ENCODE results near the gene RAMP2. TPM values are rescaled to one million over a fixed set of nuclear protein-coding genes. Genes with fewer than 3 reads are reported as not detected.
"Not testable (repeated sequence)": the region's sequence is repeated elsewhere in the genome, so short reads cannot be mapped to it uniquely, and the experiment has no call there.

The RAMP2 gene
- total RNA-seq, 1 donor from 2014 or later: not detected

DNA sequence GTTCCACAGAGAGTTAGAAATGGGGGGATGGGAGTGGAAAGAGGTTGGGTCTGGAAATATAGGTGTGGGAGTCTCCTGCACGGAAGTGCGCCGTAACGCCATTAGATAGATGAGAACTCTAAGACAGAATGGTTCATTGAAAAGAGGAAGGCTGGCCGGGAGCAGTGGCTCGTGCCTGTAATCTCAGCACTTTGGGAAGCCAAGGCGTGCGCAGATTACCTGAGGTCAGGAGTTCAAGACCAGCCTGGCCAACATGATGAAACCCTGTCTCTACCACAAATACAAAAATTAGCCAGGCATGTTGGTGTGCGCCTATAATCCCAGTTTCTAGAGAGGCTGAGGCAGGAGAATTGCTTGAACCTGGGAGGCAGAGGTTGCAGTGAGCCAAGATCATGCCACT is 7.0 kb downstream of the RAMP2 start:
- intact Hi-C loops (cut with micrococcal nuclease): not testable (repeated sequence)

DNA sequence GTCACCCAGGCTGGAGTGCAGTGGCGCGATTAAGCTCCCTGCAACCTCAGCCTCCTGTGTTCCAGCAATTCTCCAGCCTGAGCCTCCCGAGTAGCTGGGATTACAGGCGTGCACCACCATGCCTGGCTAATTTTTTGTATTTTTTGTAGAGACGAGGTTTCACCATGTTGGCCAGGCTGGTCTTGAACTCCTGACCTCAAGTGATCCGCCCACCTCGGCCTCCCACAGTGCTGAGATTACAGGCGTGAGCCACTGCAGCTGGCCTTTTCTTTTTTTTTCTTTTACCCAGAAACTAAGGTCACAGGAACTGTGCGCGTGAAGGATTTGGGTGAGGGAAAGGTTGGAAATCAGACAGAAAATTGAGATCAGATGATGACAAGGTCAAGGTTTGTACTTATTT is 8.9 kb downstream of the RAMP2 start:
- intact Hi-C loops (cut with micrococcal nuclease): not testable (repeated sequence)

DNA sequence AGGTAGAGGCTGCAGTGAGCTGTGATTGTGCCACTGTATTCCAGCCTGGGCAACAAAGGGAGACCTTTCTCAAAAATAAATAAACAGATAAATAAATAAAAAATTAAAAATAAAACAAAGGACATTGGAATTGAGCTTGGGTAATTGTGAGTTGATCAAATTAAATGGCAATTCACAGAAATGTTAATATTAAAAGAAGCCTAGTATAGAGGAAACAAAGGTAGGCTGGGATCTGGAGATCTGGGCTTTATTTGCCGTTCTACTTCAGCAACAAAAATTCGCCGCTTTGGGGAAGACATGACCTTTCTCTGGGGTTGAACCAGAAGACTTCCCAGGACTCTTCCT is 11.9 kb downstream of the RAMP2 start:
- intact Hi-C loops (cut with micrococcal nuclease): loop anchor here (1.0 kb wide), 1 partner anchor 25 kb away; the partner anchor contains the start of genes CNTD1 and COA3

DNA sequence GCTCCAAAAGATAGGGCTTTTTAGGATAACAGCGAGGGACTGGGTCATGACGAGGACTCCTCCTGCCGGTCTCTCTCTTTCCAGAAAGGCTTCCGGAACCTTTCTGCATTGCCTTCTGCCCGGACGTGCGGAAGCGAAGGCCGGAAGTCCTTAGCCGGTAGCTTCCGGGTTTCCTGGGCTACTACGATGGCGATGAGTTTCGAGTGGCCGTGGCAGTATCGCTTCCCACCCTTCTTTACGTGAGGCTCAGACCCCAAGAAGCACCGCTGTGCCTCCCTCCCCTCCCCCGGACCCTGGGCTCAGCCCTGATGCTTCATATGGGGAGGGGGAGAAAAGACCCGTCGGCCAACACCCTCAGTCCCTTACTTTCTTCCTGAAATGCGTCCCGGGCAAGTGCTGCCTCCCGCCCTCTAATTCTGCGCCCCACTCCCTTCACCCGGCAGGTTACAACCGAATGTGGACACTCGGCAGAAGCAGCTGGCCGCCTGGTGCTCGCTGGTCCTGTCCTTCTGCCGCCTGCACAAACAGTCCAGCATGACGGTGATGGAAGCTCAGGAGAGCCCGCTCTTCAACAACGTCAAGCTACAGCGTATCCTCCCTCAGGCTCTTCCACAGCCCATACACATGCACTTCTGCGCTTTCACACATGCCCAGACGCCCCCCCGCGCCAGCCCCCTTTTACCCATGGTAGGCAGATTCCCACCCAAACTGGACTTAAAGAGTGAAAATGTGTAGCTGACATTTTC is 12.4 kb downstream of the RAMP2 start, which contains the start of gene VPS25:
VPS25 (plus strand) TSS at position 160 of the 746 bp plus-strand sequence; CDS start at position 187, 27 bp downstream.
- intact Hi-C loops (cut with micrococcal nuclease): loop anchor here (1.0 kb wide), 1 partner anchor 25 kb away; the partner anchor contains the start of genes CNTD1 and COA3

DNA sequence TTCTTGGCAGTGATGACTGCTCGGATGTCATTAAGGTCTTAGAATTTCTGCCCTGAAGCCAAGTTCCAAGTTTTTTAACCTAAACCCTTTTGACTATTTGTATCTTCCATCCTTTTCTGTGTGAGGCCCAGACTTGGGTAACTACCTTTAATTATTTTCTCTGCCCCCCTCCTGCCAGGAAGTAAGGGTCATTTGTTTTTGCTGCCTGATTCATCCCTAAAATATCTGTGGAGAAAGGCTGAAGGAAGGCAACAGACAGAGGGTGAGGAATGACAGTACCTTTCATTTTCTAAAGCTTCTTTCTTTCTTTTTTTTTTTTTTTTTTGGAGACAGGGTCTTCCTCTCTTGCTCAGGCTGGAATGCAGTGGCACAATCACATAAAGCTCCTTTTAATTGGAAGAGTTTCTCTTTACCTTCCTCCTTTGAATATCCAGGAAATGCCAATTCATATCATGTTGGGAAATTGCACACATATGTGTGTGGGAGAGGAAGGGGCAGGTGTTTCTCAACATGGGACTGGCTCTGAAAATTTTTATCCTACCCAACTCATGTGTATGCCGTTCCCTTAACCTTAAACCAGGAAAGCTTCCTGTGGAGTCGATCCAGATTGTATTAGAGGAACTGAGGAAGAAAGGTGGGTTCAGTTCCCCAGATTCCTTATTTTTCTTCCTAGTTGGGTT is 13.2 kb downstream of the RAMP2 start:
- intact Hi-C loops (cut with micrococcal nuclease): no loop called here

DNA sequence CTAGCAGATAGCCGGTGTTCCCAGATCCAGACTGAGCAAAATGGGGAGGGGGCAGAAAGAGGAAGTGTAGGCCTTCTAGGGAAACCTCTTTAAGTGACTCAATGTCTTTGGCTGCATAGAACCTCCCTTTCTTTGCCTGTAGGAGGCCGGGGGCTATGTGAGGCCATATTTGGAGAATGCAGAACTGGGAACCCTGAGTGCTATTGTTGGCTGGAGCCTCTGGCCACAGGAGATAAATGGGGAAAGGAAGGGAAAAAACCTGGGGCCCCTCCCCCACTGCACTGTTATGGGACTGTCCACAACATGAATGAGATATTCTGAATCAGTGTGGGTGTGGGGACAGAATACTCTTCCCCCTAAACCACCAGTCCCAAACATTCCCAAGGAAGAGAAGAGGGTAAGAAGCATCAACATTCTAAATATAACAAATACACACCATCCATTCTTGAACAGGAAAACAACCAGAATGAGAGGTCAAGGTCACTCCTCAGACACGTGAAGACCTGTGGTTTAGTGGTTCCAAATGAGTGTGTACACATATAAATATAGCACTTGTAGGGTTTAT is 14.6 kb downstream of the RAMP2 start:
- intact Hi-C loops (cut with micrococcal nuclease): no loop called here

DNA sequence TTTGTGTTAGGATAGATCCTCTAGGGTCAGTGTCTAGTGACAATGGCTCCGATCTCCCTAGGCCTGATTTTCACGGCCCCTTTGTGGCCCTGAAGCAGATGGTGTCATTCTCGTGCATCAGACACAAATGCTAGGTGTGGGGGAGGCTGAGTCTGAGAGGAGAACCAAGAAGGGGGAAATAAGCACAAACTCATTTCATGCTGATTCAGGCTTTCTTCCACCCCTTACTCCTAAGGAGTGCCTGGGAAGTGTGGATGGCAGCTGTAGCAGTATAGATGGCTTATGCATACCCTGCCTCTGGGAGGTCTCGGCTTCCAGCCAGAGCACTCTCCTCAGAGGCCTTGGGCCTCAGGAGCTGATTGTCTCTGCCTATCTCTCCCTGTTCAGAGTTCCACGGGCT is 17.5 kb downstream of the RAMP2 start:
- intact Hi-C loops (cut with micrococcal nuclease): no loop called here

DNA sequence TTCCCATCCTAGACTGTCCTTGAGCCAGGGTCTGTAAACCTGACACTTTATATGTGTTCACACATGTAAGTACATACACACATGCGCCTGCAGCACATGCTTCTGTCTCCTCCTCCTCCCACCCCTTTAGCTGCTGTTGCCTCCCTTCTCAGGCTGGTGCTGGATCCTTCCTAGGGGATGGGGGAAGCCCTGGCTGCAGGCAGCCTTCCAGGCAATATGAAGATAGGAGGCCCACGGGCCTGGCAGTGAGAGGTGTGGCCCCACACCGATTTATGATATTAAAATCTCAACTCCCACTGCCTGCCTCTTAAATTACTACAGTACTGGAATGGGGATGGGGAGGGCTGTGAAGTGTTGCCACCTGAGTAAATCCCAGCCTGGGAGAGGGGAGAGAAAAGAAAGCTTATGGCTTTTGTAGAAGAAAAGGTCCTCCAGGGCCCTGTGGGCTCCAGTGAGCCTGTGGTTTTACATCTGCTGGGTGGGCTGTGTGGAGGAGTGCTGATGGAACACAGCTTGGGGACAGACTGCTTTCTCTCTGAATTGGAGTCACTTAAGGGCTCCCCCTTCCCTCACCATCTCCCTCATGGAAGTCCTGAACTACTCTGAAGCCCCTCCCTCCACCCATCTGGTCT is 18.4 kb downstream of the RAMP2 start:
- intact Hi-C loops (cut with micrococcal nuclease): no loop called here

DNA sequence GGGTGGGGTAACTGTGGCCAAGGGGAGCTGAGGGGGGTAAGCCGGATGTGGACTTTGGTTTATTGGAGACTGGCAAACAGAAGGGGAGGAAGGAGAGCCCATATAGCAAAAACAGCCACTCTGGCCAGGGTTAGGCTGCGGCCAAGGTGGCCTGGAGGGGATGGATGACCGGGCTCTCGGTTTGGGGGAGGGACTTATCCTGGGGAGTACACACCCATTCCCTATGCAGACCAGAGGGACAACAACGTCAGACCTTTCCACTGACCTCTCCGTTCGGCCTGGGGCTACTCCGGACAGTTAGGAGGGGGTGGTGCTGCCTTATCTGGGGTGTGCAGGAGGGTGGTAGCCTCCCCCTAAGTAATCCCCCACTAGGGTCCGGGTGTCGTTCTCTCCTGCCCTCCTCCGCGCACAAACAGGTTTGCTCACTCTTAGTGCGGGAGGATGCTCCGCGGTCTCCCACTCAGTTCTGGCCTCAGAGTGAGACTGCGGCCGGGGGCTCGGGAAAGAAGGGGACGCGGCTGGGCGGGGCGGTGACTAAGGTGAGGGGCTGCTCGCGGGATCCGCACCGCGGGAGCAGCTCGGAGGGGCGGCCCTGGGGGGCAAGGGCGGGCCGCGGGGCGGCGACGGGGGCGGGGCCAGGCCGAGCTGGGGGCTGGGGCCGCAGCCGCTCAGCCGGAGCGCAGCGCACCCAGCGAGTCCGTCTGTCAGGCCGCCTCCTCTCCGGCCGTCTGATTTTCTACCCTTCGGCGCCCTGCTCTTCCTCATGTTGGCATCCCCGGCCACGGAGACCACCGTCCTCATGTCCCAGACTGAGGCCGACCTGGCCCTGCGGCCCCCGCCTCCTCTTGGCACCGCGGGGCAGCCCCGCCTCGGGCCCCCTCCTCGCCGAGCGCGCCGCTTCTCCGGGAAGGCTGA is 19.2 kb downstream of the RAMP2 start, which contains the start of gene WNK4:
WNK4 (plus strand) TSS at position 675 of the 915 bp plus-strand sequence; CDS start at position 764, 89 bp downstream.
- intact Hi-C loops (cut with micrococcal nuclease): no loop called here

DNA sequence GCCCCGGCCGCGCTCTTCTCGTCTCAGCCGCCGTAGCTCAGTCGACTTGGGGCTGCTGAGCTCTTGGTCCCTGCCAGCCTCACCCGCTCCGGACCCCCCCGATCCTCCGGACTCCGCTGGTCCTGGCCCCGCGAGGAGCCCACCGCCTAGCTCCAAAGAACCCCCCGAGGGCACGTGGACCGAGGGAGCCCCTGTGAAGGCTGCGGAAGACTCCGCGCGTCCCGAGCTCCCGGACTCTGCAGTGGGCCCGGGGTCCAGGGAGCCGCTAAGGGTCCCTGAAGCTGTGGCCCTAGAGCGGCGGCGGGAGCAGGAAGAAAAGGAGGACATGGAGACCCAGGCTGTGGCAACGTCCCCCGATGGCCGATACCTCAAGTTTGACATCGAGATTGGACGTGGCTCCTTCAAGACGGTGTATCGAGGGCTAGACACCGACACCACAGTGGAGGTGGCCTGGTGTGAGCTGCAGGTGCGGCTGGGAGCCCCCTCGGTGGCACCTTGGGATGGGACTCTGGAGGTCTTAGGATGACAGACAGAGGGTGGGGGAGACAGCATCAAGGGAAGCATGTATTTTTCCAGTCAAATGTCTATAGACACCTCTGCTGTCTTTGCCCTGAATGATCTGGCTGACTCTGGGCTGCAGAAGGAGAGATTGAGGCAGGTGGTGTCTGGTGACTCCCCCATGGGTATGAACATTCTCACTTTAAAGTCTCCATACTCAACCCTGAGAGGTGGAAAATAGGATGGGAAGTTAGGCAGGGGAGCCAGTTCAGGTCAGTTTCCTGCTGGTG is 20.0 kb downstream of the RAMP2 start:
- intact Hi-C loops (cut with micrococcal nuclease): no loop called here

DNA sequence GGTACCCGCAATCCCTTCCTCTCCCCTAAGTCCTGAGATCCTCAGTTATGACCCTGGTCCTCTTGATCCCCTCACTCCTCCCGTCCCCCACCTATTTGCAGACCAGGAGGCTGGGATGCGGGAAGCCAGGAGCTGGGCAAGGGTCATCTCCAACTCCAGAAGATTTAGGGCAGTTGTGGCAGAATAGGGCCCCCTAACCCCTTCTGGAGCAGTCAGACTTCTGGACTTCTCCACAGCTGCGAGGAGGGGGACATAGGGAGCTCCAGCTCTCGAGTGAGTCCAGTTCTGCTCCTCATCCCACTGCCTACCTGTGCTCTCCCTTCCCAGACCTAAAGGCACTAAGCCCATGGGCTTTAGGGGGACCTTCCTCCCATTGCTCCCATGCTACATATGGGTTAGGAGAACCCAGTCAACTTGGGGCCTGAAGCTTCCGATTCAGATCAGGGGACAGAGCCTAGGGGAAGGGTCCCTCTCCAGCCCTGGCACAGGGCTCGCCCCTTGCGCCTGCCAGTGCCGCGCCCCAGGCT is 20.7 kb downstream of the RAMP2 start:
- intact Hi-C loops (cut with micrococcal nuclease): no loop called here

DNA sequence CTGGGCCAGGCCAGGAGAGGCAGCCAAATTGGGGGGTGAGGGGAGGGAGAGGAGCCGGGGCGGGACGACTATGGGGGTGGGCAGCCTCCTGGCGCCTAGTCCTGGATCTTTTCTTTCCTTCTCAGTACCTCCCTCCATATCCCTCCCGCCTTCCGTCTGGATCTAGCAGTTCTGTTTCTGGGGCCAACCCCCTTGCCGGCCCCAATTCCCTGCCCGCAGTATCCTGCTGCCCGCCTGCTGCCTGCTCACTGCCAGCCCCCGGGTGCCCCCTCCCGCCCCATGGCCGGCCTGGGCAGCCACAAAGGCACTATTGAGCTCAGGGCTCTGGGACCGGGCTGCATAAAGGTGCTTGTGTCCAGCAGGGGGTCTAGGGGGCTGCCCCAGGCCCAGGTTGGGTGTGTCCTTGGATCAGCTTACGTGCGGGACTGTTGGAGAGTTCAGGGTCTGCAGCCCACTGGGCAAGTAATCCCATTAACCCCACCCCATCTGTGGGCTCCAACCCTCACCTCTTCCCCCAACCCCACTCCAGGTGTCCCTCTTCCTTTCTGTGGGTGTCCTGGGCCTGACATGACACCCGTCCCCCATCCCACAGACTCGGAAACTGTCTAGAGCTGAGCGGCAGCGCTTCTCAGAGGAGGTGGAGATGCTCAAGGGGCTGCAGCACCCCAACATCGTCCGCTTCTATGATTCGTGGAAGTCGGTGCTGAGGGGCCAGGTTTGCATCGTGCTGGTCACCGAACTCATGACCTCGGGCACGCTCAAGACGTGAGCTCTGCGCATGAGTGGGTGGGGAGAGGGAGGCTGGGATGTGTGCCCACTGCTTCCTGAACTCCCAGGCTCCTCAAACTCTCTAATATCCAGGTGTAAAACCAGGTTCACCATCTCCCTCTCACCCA is 21.4 kb downstream of the RAMP2 start:
- intact Hi-C loops (cut with micrococcal nuclease): no loop called here

DNA sequence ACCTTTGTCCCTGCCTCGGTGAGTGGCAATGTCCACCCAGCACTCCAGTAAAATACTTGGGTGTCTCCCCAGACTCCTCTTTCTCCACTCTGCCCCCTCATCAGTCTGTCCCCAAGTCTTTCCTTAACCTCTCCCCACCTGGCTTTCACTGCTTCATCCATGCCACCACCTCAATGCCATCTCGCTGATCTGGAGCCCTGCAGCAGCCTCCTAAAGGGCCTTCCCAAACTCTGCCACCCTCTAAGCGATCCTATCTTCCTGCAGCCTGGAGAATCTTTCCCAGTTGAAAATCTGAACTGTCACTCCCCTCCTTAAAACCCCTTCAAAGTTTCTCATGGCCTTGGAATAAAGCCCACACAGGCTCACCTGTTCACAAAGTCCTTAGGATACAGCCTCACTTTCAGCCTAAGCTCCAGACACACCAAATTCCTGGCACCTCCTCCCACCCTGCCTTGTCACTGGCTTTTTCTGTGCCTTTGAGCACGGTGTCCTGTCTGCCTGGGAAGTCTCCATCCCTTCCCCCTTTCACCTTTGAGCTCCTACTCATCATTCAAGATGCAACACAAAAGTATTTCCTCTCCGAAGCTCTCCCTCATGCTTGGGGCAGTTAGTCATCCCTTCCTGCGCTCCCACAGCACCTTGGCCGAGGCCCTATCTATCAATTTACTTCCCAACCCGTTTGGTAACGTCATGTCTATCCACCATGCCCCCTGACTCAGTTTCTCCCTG is 22.2 kb downstream of the RAMP2 start:
- intact Hi-C loops (cut with micrococcal nuclease): no loop called here

DNA sequence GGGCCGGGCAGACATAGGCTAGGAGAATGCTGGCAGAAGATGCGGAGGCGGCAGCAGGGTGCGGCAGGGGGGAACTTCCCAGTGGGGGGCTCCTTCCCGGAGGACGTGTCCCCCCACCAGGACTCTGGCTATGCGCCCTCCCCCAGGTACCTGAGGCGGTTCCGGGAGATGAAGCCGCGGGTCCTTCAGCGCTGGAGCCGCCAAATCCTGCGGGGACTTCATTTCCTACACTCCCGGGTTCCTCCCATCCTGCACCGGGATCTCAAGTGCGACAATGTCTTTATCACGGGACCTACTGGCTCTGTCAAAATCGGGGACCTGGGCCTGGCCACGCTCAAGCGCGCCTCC is 22.7 kb downstream of the RAMP2 start:
- intact Hi-C loops (cut with micrococcal nuclease): no loop called here

DNA sequence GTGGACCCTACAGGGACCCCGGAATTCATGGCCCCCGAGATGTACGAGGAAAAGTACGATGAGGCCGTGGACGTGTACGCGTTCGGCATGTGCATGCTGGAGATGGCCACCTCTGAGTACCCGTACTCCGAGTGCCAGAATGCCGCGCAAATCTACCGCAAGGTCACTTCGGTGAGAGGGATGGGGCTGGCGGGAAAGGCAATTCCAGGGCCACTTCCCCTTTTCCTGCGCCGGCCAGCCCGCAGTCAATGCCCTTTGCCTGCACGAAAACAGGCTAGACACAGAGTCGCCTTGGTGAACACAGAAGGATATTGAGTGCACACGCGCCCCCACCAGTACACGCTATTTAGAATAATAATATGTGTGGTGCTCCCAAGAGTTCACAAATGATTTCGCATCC is 23.4 kb downstream of the RAMP2 start:
- intact Hi-C loops (cut with micrococcal nuclease): no loop called here

DNA sequence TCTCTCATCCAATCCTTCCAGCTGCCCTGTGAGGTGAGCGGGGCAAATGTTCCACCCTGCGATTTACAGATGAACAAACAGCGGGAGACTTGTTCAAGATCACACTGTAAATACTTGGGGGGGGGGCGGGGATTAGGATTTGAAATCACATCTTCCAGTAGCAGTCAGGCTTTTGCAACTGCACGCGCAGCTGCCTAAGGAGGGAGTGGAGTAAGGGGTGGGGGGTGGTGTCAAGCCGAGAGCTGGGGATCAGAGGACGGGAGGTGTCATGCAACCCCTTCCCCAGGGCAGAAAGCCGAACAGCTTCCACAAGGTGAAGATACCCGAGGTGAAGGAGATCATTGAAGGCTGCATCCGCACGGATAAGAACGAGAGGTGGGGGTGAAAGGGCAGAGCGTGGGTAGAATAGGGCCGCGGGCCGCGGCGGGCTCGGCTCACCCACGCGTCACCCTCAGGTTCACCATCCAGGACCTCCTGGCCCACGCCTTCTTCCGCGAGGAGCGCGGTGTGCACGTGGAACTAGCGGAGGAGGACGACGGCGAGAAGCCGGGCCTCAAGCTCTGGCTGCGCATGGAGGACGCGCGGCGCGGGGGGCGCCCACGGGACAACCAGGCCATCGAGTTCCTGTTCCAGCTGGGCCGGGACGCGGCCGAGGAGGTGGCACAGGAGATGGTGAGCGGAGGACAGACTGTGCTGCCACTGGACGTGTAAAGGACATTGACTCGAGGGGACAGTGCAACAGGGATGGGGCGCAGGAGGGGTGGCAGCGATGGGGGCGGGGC is 24.0 kb downstream of the RAMP2 start:
- intact Hi-C loops (cut with micrococcal nuclease): no loop called here

DNA sequence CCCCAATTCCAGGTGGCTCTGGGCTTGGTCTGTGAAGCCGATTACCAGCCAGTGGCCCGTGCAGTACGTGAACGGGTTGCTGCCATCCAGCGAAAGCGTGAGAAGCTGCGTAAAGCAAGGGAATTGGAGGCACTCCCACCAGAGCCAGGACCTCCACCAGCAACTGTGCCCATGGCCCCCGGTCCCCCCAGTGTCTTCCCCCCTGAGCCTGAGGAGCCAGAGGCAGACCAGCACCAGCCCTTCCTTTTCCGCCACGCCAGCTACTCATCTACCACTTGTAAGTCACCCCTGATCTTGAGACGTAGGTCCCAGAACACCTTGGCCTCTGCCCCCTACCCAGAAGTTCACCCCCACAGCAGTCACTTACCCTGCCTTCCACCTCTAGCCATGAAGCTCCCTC is 26.2 kb downstream of the RAMP2 start:
- intact Hi-C loops (cut with micrococcal nuclease): no loop called here

Data from T-helper 2 cell treated with Interferon-gamma antibody and Interleukin-4, amounts not matched to agents 100 ng/mL and 5 ng/mL, for 36 hours (primary cell).